ENCODE results near the gene ZBTB14. TPM values are rescaled to one million over a fixed set of nuclear protein-coding genes. Genes with fewer than 3 reads are reported as not detected.

The ZBTB14 gene
- total RNA-seq, 1 experiment from 2014 or later = 8.2 TPM

- intact Hi-C loops (cut with micrococcal nuclease) = no loop called here
- Histone ChIP-seq H3K4me3 (replicated peaks in 1 of 2; ENCODE audit: low read depth in 1 of 2, low read length in 2 of 2) (no peak overlapping the region), H3K36me3 (ENCODE audit: control insufficient read depth in 1 of 2, insufficient read depth in 2 of 2, low read length in 2 of 2) (no peaks in the 10 kb centered on the region), H3K79me2 (ENCODE audit: insufficient read depth, low read length) (no peaks in the 10 kb centered on the region), H3K27me3 (ENCODE audit: insufficient read depth, low read length) (no peaks in the 10 kb centered on the region), H3K4me2 (ENCODE audit: low read length) (no peak overlapping the region), H3K9me2 (ENCODE audit: insufficient read depth) (no peaks in the 10 kb centered on the region), H3K27ac (ENCODE audit: low read depth, low read length) (no peak overlapping the region), H3K9ac (ENCODE audit: low read length) (no peak overlapping the region), H3K9me3 (ENCODE audit: control insufficient read depth in 1 of 2, insufficient read depth in 1 of 2, low read depth in 1 of 2, low read length in 2 of 2) (no peaks in the 10 kb centered on the region), H3K4me1 (ENCODE audit: control insufficient read depth in 1 of 2, insufficient read depth in 2 of 2, low read length in 2 of 2) (no peaks in the 10 kb centered on the region), H4K20me1 (ENCODE audit: insufficient read depth) (no peaks in the 10 kb centered on the region), H2AFZ (ENCODE audit: low read depth, low read length, poor library complexity, severe bottlenecking) (no peak overlapping the region)
- no TSS peak for BruUV-seq (replicated peaks)
- no peak for TF ChIP-seq MAX (IDR thresholded peaks at IDR 0.05)
- no peak for TF ChIP-seq EZH2 (IDR thresholded peaks at IDR 0.05)
- no peak for TF ChIP-seq REST (IDR thresholded peaks at IDR 0.05; ENCODE audit: low read depth)
- TF ChIP-seq YY1 (IDR thresholded peaks at IDR 0.05; ENCODE audit: extremely low read depth, insufficient replicate concordance, low read depth, low read length) = no peak
- no peak for TF ChIP-seq SRF (IDR thresholded peaks at IDR 0.05; ENCODE audit: low read depth)
- no peak for TF ChIP-seq POLR2AphosphoS5 (IDR thresholded peaks at IDR 0.05; ENCODE audit: low read depth, low read length)
- RAD21 ChIA-PET (ENCODE audit: low non-redundant PET in 1 of 2, low total read pairs in 2 of 2, uncharacterized antibody in 2 of 2, unreplicated experiment in 2 of 2) = no interaction called here
- CTCF ChIA-PET = no interaction called here
- no peak for ATAC-seq
- POLR2A ChIA-PET = no interaction called here
- DNase-seq (ENCODE audit: low read depth, low spot score) = no peak
Observed at GRCh38 chr18:5275872-5276271, 19.7 kb downstream of the ZBTB14 start.

GRCh38 chr18:5268874-5269273 lies 26.7 kb downstream of the ZBTB14 start:
- Histone ChIP-seq H2AFZ (ENCODE audit: low read depth, low read length, poor library complexity, severe bottlenecking) (no peak overlapping the region), H3K27me3 (ENCODE audit: insufficient read depth, low read length) (no peaks in the 10 kb centered on the region), H3K79me2 (ENCODE audit: insufficient read depth, low read length) (no peaks in the 10 kb centered on the region), H3K27ac (ENCODE audit: low read depth, low read length) (no peak overlapping the region), H4K20me1 (ENCODE audit: insufficient read depth) (no peaks in the 10 kb centered on the region), H3K9me3 (ENCODE audit: control insufficient read depth in 1 of 2, insufficient read depth in 1 of 2, low read depth in 1 of 2, low read length in 2 of 2) (no peaks in the 10 kb centered on the region; a peak in 1 of 4 replicates), H3K36me3 (ENCODE audit: control insufficient read depth in 1 of 2, insufficient read depth in 2 of 2, low read length in 2 of 2) (no peaks in the 10 kb centered on the region), H3K4me1 (ENCODE audit: control insufficient read depth in 1 of 2, insufficient read depth in 2 of 2, low read length in 2 of 2) (no peaks in the 10 kb centered on the region), H3K9ac (ENCODE audit: low read length) (no peak overlapping the region), H3K9me2 (ENCODE audit: insufficient read depth) (no peaks in the 10 kb centered on the region), H3K4me3 (replicated peaks in 1 of 2; ENCODE audit: low read depth in 1 of 2, low read length in 2 of 2) (no peak overlapping the region), H3K4me2 (ENCODE audit: low read length) (no peak overlapping the region)
- BruUV-seq (replicated peaks) = no TSS peak
- CTCF ChIA-PET = no interaction called here
- RAD21 ChIA-PET (ENCODE audit: low non-redundant PET in 1 of 2, low total read pairs in 2 of 2, uncharacterized antibody in 2 of 2, unreplicated experiment in 2 of 2) = no interaction called here
- DNase-seq (ENCODE audit: low read depth, low spot score) (no peak), ATAC-seq (no peak)
- POLR2A ChIA-PET = no interaction called here
- intact Hi-C loops (cut with micrococcal nuclease) = no loop called here
- no peak for TF ChIP-seq FOSL1 (IDR thresholded peaks at IDR 0.05; ENCODE audit: low read depth)
